ENCODE results near the gene SECISBP2L.

GRCh38 chr15:49024840-49025239, 21.4 kb downstream of the SECISBP2L start:
- TF ChIP-seq PATZ1 (CRISPR knock-in tag; IDR thresholded peaks at IDR 0.05; ENCODE audit: borderline replicate concordance) = no peak
- TF ChIP-seq ZFP30 (CRISPR knock-in tag; IDR thresholded peaks at IDR 0.05) = no peak
- TF ChIP-seq SNAI2 (CRISPR knock-in tag; IDR thresholded peaks at IDR 0.05) = no peak
- no peak for TF ChIP-seq TOX (CRISPR knock-in tag; IDR thresholded peaks at IDR 0.05; ENCODE audit: borderline replicate concordance)
- TF ChIP-seq TCF4 (CRISPR knock-in tag; IDR thresholded peaks at IDR 0.05; ENCODE audit: borderline replicate concordance) = no peak
- no peak for TF ChIP-seq TSHZ2 (CRISPR knock-in tag; IDR thresholded peaks at IDR 0.05)
- TF ChIP-seq ZFP3 (CRISPR knock-in tag; IDR thresholded peaks at IDR 0.05) = no peak
- no peak for TF ChIP-seq CSDC2 (CRISPR knock-in tag; IDR thresholded peaks at IDR 0.05)
- no peak for TF ChIP-seq CREB5 (CRISPR knock-in tag; IDR thresholded peaks at IDR 0.05; ENCODE audit: low read depth)
- TF ChIP-seq ARNTL (CRISPR knock-in tag; IDR thresholded peaks at IDR 0.05; ENCODE audit: borderline replicate concordance, low read depth) = no peak
- no peak for TF ChIP-seq ZNF8 (CRISPR knock-in tag; IDR thresholded peaks at IDR 0.05)
- no peak for TF ChIP-seq RARB (CRISPR knock-in tag; IDR thresholded peaks at IDR 0.05)
- no peak for TF ChIP-seq ISL1 (CRISPR knock-in tag; IDR thresholded peaks at IDR 0.05)
